Mucosa of descending colon (tissue), 3 donors: ENCODE results near the gene SLC29A3. TPM values are rescaled to one million over a fixed set of nuclear protein-coding genes. Genes with fewer than 3 reads are reported as not detected.

Experiments used
- ATAC-seq: fragments of 200-7000 bp; cut with Tn5 transposase; one replicate; pipeline ENCODE4 v1.9.1; 2020; ENCODE audit warnings: mild to moderate bottlenecking, moderate library complexity
- DNase-seq, 3 donors: peaks; one replicate each; pipeline ENCODE4 v3.0.0-alpha.2; 2020
- H3K36me3 ChIP-seq: fragments of 200-600 bp; one replicate; pipeline ENCODE4 v1.8.0; 2021; ENCODE audit warnings: low read depth, mild to moderate bottlenecking
- H3K4me1 ChIP-seq: fragments of 200-600 bp; one replicate; pipeline ENCODE4 v1.8.0; 2021; ENCODE audit warnings: low read depth, mild to moderate bottlenecking
- H3K4me3 ChIP-seq: fragments of 200-600 bp; one replicate; pipeline ENCODE4 v1.8.0; 2021; ENCODE audit warnings: mild to moderate bottlenecking
- H3K9me3 ChIP-seq: fragments of 200-600 bp; one replicate; pipeline ENCODE4 v1.8.0; 2021; ENCODE audit warnings: mild to moderate bottlenecking
- intact Hi-C, 2 donors: fragments of 100-400 bp; cut with DNase I in 1 of 2; cut with micrococcal nuclease in 1 of 2; formaldehyde crosslinking; loops; one replicate each; pipeline versions ENCODE4 v1.11.0 to v1.11.1; 2022; cut with DNase I, micrococcal nuclease
- total RNA-seq, 3 donors: library from RNA; stranded (reverse); fragmentation: NEBNext Ultra II Directional in 2 of 3; extraction: Animal tissue kit (Norgen Biotek cat#: 25700) in 2 of 3; gene quantifications; one replicate each; pipeline versions ENCODE4 v1.2.1 to v1.2.4, GENCODE V29; 2021 to 2023
- TF ChIP-seq, protein P1 (sequence below): fragments of 200-600 bp; IDR thresholded peaks from one replicate; pipeline ENCODE4 v1.8.0; 2022; ENCODE audit warnings: antibody characterized with exemption, mild to moderate bottlenecking
- donor health status: DM: no; HTN: no; CAD: no; lungs with moderate emphysema.
- donor health status: DM: no; HTN: no; CAD: no.
- donor health status: DM: no; HTN: yes; CAD: no.

Gene SLC29A3
- total RNA-seq, 3 donors from 2014 or later = 6.0 to 6.4 (median 6.3) TPM

- DNase-seq = no peak
These were observed 21.7 kb upstream of the SLC29A3 start for GRCh38 chr10:71297343-71297742.

DNA sequence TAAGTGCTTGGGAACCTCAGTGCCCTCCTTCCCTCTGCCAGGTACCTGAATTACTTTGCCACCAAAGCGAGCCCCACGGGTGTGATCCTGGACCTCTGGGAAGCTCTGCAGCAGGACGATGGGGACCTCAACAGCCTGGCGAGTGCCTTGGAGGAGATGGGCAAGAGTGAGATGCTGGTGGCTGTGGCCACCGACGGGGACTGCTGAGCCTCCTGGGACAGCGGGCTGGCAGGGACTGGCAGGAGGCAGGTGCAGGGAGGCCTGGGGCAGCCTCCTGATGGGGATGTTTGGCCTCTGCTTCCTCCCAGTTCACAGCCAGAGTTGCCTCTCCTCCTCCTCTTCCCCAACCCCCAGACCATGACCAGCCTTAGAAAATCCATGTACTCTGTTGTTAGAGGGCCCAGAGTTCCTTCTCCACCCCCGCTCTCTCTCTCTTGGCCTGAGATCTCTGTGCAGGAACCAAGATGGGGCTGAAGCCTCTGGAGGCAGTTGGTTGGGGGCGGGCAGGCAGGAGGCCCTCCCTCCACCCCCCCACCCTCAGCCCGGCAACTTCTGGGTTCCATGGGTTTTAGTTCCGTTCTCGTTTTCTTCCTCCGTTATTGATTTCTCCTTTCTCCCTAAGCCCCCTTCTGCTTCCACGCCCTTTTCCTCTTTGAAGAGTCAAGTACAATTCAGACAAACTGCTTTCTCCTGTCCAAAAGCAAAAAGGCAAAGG lies 19.8 kb upstream of the SLC29A3 start:
- no peak overlapping the region for H3K4me3 ChIP-seq
- intact Hi-C loops = no loop called here
- DNase-seq (no peak), ATAC-seq (no peak)
- no peaks in the 10 kb centered on the region for H3K9me3 ChIP-seq
- TF ChIP-seq, protein P1, sequence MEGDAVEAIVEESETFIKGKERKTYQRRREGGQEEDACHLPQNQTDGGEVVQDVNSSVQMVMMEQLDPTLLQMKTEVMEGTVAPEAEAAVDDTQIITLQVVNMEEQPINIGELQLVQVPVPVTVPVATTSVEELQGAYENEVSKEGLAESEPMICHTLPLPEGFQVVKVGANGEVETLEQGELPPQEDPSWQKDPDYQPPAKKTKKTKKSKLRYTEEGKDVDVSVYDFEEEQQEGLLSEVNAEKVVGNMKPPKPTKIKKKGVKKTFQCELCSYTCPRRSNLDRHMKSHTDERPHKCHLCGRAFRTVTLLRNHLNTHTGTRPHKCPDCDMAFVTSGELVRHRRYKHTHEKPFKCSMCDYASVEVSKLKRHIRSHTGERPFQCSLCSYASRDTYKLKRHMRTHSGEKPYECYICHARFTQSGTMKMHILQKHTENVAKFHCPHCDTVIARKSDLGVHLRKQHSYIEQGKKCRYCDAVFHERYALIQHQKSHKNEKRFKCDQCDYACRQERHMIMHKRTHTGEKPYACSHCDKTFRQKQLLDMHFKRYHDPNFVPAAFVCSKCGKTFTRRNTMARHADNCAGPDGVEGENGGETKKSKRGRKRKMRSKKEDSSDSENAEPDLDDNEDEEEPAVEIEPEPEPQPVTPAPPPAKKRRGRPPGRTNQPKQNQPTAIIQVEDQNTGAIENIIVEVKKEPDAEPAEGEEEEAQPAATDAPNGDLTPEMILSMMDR = no peak
- H3K36me3 ChIP-seq = no peaks in the 10 kb centered on the region
- H3K4me1 ChIP-seq = no peaks in the 10 kb centered on the region

More at GRCh38 chr10:71297343-71297742, 21.7 kb upstream of the SLC29A3 start:
- H3K4me3 ChIP-seq = no peak overlapping the region
- intact Hi-C loops = no loop called here
- no peaks in the 10 kb centered on the region for H3K36me3 ChIP-seq
- H3K4me1 ChIP-seq = no peaks in the 10 kb centered on the region
- TF ChIP-seq, protein P1 = no peak
- ATAC-seq = no peak
- H3K9me3 ChIP-seq = no peaks in the 10 kb centered on the region

- Histone ChIP-seq H3K9me3 (no peaks in the 10 kb centered on the region), H3K4me3 (no peak overlapping the region), H3K4me1 (no peaks in the 10 kb centered on the region), H3K36me3 (no peaks in the 10 kb centered on the region)
- peak in 1 of 3 donors; percentile 34 for DNase-seq
- TF ChIP-seq, protein P1 = no peak
- ATAC-seq = no peak
- intact Hi-C loops = no loop called here
These were observed 18.3 kb upstream of the SLC29A3 start for GRCh38 chr10:71300555-71301370.

DNA sequence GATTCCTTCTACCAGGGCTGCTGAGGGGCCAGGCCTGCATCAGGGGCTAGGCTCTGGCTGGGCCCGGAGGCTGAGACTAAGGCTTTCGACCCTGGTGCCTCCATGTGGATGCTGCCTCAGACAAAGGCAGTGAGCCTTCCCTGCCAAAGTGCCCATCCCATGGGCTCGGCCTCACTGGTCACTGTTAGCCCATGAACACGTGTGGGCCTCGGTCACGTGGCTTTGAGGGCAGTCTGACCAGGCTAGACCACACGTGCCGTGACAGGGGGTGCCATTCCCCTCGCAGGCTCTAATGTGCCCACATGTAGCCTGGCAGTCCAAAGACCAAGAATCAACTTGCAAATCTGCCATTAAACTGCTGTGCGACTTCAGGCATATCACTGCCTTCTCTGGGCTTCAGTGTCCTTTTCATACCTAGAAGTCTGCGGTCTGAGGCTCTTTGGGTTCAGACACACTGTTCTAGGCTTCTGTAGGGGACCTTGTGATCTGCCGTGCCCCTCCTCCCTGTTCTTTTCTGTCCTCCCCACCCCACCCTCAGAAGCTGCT lies 17.6 kb upstream of the SLC29A3 start:
- ATAC-seq (no peak), DNase-seq (no peak)
- intact Hi-C loops = no loop called here
- no peak overlapping the region for H3K4me3 ChIP-seq
- H3K36me3 ChIP-seq = no peaks in the 10 kb centered on the region
- H3K4me1 ChIP-seq = no peaks in the 10 kb centered on the region
- TF ChIP-seq, protein P1 = no peak
- no peaks in the 10 kb centered on the region for H3K9me3 ChIP-seq

DNA sequence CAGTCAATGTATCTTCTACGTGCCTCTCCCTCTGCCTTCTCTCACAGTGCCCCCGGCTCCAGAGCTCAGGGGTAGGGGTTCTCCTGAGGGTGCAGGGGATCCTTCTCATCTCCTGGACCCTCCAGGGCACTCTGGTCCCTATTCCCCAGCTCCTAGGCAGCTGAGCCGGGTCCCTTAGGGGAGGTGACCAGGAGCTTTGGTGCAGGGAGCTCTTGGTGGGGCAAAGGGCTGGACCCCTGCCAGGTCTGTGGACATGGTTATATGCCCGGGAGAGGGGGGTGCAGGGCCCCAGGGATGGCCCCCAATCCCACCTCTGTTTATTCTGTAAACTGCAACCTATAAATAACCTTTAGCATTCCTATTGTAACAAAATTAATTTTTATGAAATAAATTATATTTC lies 16.6 kb upstream of the SLC29A3 start:
- Histone ChIP-seq H3K9me3 (no peaks in the 10 kb centered on the region), H3K4me1 (no peaks in the 10 kb centered on the region), H3K36me3 (no peaks in the 10 kb centered on the region), H3K4me3 (no peak overlapping the region)
- TF ChIP-seq, protein P1 = no peak
- intact Hi-C loops = no loop called here
- no peak for ATAC-seq
- DNase-seq = peak in 1 of 3 donors; percentile 18
